GM12865 (cell line): ENCODE results near the gene RRP8.

Source experiments
- DNase-seq: peaks from one replicate; pipeline ENCODE4 v3.0.0; 2010; ENCODE audit warnings: low read depth
- H3K4me3 ChIP-seq: 2 replicates; pipeline ENCODE4 v1.5.1; 2011; ENCODE audit warnings: mild to moderate bottlenecking, low read depth, low read length, control low read depth
- TF ChIP-seq, protein P1 (sequence below): IDR thresholded peaks from 2 replicates; pipeline ENCODE4 v1.5.1; 2011; ENCODE audit warnings: low read length, control low read depth, low read depth, inconsistent platforms; ENCODE audit not compliant: insufficient read depth; ENCODE audit errors: missing control alignments

The RRP8 gene

DNA sequence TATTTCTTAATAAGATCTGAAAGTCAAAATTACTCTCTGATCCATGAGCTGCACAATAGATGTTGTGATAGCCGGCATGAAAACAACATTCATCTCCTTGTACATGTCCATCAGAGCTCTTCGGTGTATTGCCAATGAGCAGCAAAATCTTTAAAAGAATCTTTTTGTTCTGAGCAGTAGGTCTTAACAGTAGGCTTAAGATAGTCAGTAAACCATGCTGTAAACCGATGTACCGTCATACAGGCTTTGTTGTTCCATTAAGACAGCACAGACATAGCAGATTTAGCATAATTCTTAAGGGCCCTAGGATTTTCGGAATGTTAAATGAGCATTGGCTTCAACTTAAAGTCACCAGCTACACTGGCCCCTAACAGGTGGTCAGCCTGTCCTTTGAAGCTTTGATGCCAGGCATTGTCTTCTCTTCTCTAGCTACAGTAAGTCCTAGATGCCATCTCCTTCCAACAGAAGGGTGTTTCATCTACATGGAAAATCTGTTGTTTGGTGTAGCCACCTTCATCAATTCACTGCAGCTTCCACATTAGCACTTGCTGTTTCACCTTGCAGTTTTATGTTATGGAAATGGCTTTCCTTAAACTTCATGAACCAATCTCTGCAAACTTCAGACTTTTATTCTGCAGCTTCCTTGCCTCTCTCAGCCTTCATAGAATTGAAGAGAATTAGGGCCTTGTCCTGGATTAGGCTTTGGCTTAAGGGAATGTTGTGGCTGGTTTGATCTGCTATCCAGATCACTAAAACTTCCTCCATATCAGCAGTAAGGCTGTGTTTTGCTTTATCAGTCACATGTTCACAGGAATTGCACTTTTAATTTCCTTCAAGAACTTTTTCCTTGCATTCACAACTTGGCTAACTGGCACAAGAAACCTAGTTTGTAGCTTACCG lies 28.4 kb downstream of the RRP8 start:
- TF ChIP-seq, protein P1, sequence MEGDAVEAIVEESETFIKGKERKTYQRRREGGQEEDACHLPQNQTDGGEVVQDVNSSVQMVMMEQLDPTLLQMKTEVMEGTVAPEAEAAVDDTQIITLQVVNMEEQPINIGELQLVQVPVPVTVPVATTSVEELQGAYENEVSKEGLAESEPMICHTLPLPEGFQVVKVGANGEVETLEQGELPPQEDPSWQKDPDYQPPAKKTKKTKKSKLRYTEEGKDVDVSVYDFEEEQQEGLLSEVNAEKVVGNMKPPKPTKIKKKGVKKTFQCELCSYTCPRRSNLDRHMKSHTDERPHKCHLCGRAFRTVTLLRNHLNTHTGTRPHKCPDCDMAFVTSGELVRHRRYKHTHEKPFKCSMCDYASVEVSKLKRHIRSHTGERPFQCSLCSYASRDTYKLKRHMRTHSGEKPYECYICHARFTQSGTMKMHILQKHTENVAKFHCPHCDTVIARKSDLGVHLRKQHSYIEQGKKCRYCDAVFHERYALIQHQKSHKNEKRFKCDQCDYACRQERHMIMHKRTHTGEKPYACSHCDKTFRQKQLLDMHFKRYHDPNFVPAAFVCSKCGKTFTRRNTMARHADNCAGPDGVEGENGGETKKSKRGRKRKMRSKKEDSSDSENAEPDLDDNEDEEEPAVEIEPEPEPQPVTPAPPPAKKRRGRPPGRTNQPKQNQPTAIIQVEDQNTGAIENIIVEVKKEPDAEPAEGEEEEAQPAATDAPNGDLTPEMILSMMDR = no peak
- DNase-seq = no peak
- H3K4me3 ChIP-seq = no peak overlapping the region

DNA sequence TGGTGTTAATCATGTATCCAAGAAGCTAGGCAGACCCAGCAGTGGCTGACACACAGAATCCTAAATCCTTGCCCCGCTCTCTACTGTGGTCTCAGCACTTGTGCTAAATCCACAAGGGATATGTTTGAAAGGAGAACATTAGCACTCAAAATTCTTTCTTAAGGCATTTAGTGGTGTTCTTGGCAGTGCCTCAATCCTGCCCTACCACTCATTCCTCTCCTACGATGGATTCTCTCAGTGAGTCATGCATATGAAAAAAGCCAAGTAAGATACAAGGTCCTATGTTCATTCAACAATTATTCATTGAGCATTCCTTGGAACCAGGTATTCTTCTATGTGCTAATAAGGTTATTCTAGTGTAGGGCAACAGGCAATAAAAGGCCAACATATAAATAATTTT lies 31.2 kb downstream of the RRP8 start:
- no peak overlapping the region for H3K4me3 ChIP-seq
- DNase-seq = no peak
- TF ChIP-seq, protein P1 = no peak

DNA sequence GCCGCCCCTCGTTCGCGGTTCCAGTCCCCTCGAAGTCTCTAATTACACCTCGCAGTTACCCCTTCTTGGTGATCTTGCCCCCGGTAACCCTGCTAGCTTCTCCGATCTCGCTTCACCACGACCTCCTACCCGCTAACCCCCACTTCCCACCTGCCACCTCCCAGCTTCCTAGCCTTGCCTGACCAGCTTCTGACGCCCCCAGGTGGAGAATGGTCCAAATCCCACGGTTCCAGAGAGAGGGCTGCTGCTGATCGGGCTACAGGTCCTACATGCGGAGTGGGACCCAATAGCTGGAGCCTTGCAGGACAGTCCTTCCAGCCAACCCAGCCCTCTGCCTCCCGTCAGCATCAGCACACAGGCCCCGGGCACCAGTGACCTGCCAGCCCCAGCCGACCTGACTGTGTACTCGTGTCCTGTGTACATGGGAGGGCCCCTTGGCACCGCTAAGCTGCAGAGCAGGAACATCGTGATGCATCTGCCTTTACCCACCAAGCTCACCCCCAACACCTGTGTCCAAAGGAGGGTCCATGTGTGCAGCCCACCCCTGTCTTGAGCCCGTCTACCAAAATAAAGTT lies 31.9 kb downstream of the RRP8 start:
- TF ChIP-seq, protein P1 = no peak
- no peak overlapping the region for H3K4me3 ChIP-seq
- no peak for DNase-seq

DNA sequence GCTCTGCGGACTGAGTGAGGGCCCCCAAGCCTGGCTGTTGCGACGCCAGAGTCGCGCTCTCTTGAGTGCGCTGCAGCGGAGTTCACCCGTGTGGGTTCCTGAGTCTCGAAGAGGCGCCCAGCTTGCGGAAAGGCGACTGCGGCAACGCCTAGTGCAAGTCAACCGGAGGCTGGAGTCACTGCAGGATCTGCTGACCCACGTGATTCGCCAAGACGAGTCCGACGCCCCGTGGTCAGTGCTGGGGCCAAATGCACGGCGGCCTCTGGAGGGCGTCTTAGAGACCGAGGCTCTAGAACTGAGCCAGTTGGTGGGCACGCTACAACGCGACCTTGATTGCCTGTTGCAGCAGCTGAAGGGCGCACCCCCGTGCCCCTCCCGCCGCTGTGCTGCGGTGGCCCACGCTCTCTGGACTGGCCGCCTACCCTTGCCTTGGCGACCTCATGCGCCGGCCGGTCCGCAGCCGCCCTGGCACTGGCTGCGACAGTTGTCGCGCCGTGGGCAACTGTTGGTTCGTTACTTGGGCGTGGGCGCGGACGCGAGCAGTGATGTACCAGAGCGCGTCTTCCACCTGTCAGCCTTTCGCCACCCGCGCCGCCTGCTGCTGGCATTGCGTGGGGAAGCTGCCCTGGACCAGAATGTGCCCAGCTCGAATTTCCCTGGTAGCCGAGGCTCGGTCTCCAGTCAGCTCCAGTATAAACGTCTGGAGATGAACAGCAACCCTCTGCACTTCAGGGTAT lies 32.6 kb downstream of the RRP8 start:
- DNase-seq = no peak
- TF ChIP-seq, protein P1 = no peak
- no peak overlapping the region for H3K4me3 ChIP-seq

DNA sequence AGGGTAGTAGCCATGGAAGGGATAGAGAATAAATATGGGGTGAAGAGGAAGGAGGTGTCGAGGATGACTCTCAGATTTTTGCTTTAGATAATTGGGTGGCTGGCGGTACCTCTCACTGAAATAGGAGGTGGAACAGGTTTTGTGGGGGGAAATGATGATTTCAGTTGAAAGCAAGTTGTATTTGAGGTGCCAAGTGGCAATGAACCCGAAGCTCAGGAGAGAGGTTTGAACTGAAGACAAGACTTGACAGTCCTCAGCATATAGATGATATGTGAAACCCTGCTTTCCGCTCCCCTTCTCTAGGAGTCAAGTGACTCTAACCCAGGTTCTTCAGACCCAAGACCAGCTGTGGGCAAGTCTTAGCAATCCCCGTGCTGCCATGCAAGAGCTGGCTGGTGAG lies 33.7 kb downstream of the RRP8 start:
- TF ChIP-seq, protein P1 = no peak
- no peak overlapping the region for H3K4me3 ChIP-seq
- no peak for DNase-seq

DNA sequence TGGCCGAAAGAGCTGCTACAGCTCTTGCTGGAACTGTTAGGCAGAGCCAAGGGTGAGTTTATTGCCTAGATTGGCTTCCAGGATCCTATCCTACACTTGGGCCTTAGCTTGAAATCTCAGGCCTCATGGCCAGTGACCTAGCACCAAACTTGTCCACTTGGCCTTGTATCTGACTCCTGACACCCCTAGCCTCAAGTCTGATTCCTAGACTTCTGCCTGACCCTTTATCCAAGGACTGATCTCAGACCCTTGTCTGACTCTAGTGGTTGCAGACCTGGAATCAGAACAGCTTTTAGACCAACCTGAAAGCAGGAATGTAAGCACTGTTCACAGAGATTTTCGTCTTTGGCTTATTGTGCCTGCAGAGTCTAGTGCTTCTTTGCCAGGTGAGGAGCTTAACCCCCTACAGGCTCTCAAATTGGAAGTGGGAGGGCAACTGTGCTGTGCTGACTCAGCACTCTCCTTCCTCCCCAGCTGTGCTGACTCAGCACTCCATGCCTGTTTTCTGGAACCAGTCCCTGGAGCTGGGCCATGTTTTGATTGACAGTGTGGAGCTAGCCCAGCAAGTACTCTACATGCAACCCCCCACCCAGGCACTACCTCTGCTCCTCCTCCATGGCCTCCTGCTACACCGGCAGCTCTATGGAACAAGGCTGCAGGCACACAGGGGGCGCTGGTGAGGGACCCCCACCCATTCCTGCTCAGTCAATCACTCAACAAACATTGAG lies 35.1 kb downstream of the RRP8 start:
- H3K4me3 ChIP-seq = no peak overlapping the region
- DNase-seq = no peak
- TF ChIP-seq, protein P1 = no peak
